Nephron (organoid): ENCODE results near the gene LMNB1.
"Not testable (repeated sequence)": the region's sequence is repeated elsewhere in the genome, so short reads cannot be mapped to it uniquely, and the experiment has no call there.

ENCODE experiments used
- H3K27ac Mint-ChIP-seq, 3 experiments: 2 replicates each; pipeline ENCODE4 v1.8.0; 2020; ENCODE audit warnings: mixed read lengths in 3 of 3, mild to moderate bottlenecking in 2 of 3, moderate library complexity in 1 of 3
- H3K27me3 Mint-ChIP-seq: 2 replicates; pipeline ENCODE4 v1.8.0; 2021; ENCODE audit warnings: low read depth, mild to moderate bottlenecking, moderate library complexity, mixed read lengths
- H3K36me3 Mint-ChIP-seq: 2 replicates; pipeline ENCODE4 v1.8.0; 2020; ENCODE audit warnings: low read depth, mixed read lengths
- H3K4me1 Mint-ChIP-seq: 2 replicates; pipeline ENCODE4 v1.8.0; 2020; ENCODE audit warnings: mixed read lengths
- H3K4me3 Mint-ChIP-seq, 3 experiments: 2 replicates each; pipeline ENCODE4 v1.8.0; 2020; ENCODE audit warnings: mild to moderate bottlenecking in 3 of 3, mixed read lengths in 3 of 3, moderate library complexity in 2 of 3
- H3K9me3 Mint-ChIP-seq: 2 replicates; pipeline ENCODE4 v1.8.0; 2020; ENCODE audit warnings: mixed read lengths
- TF ChIP-seq, protein P1 (sequence below), 3 experiments: fragments of 200-600 bp; sonication (generic); IDR thresholded peaks; one replicate each; pipeline ENCODE4 v1.5.0; 2021; ENCODE audit warnings: antibody characterized with exemption in 3 of 3; ENCODE audit not compliant: unreplicated experiment in 3 of 3

The LMNB1 gene

DNA sequence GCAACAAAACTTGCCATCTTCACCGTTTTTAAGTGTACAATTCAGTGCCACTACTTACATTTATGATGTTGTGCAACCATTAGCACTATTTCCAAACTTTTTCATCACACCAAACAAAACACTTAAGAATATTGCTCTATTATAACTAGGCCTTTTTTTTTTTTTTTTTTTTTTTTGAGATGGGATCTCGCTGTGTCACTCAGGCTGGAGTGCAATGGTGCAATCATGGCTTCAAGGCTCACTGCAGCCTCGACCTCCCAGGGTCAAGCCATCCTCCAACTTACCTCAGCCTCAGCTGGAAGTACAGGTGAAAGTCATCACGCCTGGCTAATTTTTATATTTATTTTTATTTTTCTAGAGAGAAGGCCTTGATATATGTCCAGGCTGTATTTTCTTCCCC, 22.3 kb upstream of the LMNB1 start:
- no peaks in the 10 kb centered on the region for H3K4me1 Mint-ChIP-seq
- TF ChIP-seq, protein P1, sequence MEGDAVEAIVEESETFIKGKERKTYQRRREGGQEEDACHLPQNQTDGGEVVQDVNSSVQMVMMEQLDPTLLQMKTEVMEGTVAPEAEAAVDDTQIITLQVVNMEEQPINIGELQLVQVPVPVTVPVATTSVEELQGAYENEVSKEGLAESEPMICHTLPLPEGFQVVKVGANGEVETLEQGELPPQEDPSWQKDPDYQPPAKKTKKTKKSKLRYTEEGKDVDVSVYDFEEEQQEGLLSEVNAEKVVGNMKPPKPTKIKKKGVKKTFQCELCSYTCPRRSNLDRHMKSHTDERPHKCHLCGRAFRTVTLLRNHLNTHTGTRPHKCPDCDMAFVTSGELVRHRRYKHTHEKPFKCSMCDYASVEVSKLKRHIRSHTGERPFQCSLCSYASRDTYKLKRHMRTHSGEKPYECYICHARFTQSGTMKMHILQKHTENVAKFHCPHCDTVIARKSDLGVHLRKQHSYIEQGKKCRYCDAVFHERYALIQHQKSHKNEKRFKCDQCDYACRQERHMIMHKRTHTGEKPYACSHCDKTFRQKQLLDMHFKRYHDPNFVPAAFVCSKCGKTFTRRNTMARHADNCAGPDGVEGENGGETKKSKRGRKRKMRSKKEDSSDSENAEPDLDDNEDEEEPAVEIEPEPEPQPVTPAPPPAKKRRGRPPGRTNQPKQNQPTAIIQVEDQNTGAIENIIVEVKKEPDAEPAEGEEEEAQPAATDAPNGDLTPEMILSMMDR (IDR thresholded peaks at IDR 0.05; ENCODE audit: unreplicated experiment in 3 of 3), result no peak
- H3K27me3 Mint-ChIP-seq, result no peaks in the 10 kb centered on the region
- no peak overlapping the region for H3K4me3 Mint-ChIP-seq
- H3K36me3 Mint-ChIP-seq, result no peaks in the 10 kb centered on the region
- no peak overlapping the region for H3K27ac Mint-ChIP-seq
- H3K9me3 Mint-ChIP-seq, result no peaks in the 10 kb centered on the region

DNA sequence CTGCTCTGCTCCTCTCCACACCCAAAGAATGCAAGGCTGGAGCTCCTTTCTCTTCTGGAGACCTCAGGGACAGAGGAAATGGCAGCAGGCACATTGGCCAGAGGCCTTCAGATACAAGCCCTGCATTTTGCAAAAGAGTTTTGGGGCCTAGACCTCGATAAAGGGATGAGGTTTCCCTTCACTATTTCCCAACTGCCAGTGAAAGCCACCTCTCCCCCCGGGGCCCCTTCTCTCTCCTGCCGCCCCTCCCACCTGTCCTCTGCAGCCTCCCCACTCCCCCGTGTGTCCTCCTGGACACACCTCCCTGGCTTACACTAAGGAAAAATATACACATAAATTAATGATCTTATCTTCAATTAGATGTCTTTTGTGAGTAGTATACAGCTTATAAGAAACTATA, 21.3 kb upstream of the LMNB1 start:
- H3K9me3 Mint-ChIP-seq, result no peaks in the 10 kb centered on the region
- H3K36me3 Mint-ChIP-seq, result no peaks in the 10 kb centered on the region
- H3K27me3 Mint-ChIP-seq, result peaks cover 4% of the 10 kb centered on the region
- TF ChIP-seq, protein P1 (IDR thresholded peaks at IDR 0.05; ENCODE audit: unreplicated experiment in 3 of 3), result no peak
- H3K27ac Mint-ChIP-seq, result no peak overlapping the region
- H3K4me3 Mint-ChIP-seq, result no peak overlapping the region
- H3K4me1 Mint-ChIP-seq, result no peaks in the 10 kb centered on the region

DNA sequence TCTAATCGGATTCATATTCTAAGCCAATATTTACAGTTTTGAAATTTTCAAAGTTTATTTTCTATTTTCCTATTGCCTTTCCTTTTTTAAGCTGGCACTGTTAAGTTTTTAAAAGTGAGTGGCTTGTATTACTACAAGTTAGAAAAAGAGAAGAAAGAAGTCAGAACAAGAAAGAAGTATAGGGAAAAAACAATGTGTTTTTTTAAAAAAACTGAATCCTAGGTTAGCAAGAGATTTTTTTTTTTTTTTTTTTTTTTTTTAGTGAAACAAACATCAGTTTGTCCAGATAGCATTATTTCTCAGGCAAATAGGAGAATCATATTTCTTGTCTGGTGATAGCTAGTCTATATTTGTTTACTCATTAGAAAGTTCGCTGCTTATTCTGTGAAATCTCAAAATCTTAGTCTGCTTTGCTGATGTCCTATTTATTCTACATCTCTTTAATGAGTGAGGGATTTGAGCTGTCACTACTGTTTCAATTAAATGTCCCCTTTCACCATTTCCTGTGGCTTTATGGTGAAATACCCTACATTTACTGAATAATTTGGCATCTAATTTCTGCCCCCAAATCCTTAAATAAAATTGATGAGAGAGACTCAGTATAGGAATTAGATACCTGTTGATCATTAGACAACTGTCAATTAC, 19.1 kb upstream of the LMNB1 start:
- TF ChIP-seq, protein P1 (IDR thresholded peaks at IDR 0.05; ENCODE audit: unreplicated experiment in 3 of 3), result no peak
- Mint-ChIP-seq H3K27ac (no peak overlapping the region), H3K4me3 (no peak overlapping the region), H3K27me3 (peaks cover 4% of the 10 kb centered on the region), H3K36me3 (no peaks in the 10 kb centered on the region), H3K4me1 (no peaks in the 10 kb centered on the region), H3K9me3 (no peaks in the 10 kb centered on the region)

DNA sequence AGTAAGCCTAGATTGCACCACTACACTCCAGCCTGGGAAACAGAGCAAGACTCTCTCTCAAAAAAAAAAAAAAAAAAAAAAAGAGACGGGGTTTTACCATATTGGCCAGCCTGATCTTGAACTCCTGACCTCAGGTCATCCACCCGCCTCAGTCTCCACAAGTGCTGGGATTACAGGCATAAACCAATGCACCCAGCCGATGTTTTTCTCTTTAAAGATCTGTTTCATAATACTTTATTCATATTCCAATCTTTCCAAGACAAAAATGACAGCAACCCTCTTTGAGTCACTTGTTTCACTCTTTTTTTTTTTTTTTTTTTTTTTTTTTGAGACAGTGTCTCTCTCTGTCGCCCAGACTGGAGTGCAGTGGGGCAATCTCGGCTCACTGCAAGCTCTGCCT, 13.6 kb upstream of the LMNB1 start:
- TF ChIP-seq, protein P1 (IDR thresholded peaks at IDR 0.05; ENCODE audit: unreplicated experiment in 3 of 3), result no peak
- Mint-ChIP-seq H3K4me3 (no peak overlapping the region), H3K27ac (no peak overlapping the region), H3K27me3 (peaks cover 4% of the 10 kb centered on the region), H3K4me1 (no peaks in the 10 kb centered on the region), H3K36me3 (no peaks in the 10 kb centered on the region), H3K9me3 (no peaks in the 10 kb centered on the region)

DNA sequence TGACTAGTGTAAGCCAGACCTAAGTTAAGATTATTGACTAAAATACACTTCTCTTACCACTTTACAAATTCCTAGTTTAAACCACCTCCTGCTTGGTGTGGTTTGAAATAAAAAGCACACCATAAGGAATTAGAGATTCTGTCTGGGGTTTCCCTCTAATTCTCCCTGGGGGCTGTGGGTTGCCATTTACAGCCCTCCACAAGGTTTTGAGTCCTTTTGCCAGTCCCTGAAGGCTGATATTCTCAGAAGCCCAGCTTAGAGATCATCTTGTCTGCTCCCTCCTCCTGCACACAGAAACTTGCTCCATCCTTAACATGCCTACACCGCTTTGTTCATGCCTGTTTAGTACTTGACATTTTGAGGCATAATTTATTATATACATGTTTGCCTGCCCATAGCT, 7.2 kb upstream of the LMNB1 start:
- no peak overlapping the region for H3K27ac Mint-ChIP-seq
- no peaks in the 10 kb centered on the region for H3K36me3 Mint-ChIP-seq
- TF ChIP-seq, protein P1 (IDR thresholded peaks at IDR 0.05; ENCODE audit: unreplicated experiment in 3 of 3), result no peak
- H3K27me3 Mint-ChIP-seq, result no peaks in the 10 kb centered on the region
- H3K4me3 Mint-ChIP-seq, result no peak overlapping the region
- H3K4me1 Mint-ChIP-seq, result no peaks in the 10 kb centered on the region
- no peaks in the 10 kb centered on the region for H3K9me3 Mint-ChIP-seq

DNA sequence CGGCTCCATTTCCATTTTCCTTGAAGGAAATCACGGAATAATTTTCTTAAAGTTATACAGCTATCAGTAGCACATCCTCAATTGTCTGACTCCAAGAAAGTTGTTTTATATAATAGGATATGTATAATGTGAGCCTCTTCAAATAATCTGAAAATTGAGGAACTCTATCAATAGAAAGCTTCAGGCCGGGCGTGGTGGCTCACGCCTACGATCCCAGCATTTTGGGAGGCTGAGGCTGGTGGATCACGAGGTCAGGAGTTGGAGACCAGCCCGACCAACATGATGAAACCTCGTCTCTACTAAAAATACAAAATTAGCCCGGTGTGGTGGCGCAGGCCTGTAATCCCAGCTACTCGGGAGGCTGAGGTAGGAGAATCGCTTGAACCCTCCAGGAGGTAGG, 3.4 kb upstream of the LMNB1 start:
- not testable (repeated sequence) for H3K4me3 Mint-ChIP-seq, H3K27ac Mint-ChIP-seq, H3K9me3 Mint-ChIP-seq, H3K27me3 Mint-ChIP-seq, H3K36me3 Mint-ChIP-seq, H3K4me1 Mint-ChIP-seq

DNA sequence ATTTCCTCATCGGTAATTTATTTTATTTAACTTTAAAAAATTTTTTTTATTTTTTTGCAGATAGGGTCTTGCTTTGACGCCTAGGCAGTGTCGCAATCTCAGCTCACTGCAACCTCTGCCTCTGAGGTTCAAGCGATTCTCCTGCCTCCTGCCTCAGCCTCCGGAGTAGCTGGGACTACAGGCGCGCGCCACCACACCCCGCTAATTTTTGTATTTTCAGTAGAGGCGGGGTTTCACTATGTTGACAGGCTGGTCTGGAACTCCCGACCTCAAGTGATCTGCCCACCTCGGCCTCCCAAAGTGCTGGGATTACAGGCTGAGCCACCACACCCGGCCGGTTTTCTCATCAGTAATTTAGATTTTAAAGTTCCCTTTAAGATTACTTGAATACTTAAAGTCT, 2.3 kb upstream of the LMNB1 start:
- not testable (repeated sequence) for H3K9me3 Mint-ChIP-seq, H3K36me3 Mint-ChIP-seq, H3K27ac Mint-ChIP-seq, H3K27me3 Mint-ChIP-seq, H3K4me1 Mint-ChIP-seq, H3K4me3 Mint-ChIP-seq
